Endothelial cell of umbilical vein (primary cell): ENCODE data around the gene C12orf50. TPM values are rescaled to one million over a fixed set of nuclear protein-coding genes. Genes with fewer than 3 reads are reported as not detected.

Experiments used
- BruUV-seq: library from RNA; stranded (reverse); fragments of 400-500 nt; replicated peaks from 2 replicates; lab custom pipeline; 2021; lab: Mats Ljungman, UMichigan
- CTCF ChIA-PET: fragments of 300-600, 350-600 bp; sonication (Branson Sonifier 250); formaldehyde crosslinking; loops from one replicate; lab custom pipeline; 2021; ENCODE audit warnings: antibody characterized with exemption, inconsistent platforms; lab: Charles Lee
- POLR2A ChIA-PET: fragments of 300-600, 350-600 bp; sonication (Branson Sonifier 250); formaldehyde crosslinking; loops from one replicate; lab custom pipeline; 2021; ENCODE audit warnings: antibody characterized with exemption, inconsistent platforms; lab: Charles Lee
- DNase-seq: peaks from one replicate; pipeline ENCODE4 v3.0.0-alpha.2; 2011; ENCODE audit warnings: low read depth, low spot score
- FAIRE-seq: peaks from 2 replicates; lab custom pipeline; 2011; peaks lifted over from hg19 to GRCh38; lab: Jason Lieb, UNC
- H2AFZ ChIP-seq: 2 replicates; pipeline ENCODE4 v1.6.0; 2012; ENCODE audit warnings: low read depth, low read length, control low read depth, inconsistent platforms
- H3K27ac ChIP-seq: 2 replicates; pipeline ENCODE4 v1.5.1; 2011; ENCODE audit warnings: low read depth, mild to moderate bottlenecking, control low read depth, low read length, moderate library complexity; ENCODE audit not compliant: insufficient read depth
- H3K27me3 ChIP-seq, 2 experiments: 2 replicates each; pipeline versions ENCODE4 v1.6.0 to v1.6.1; 2011; ENCODE audit warnings: low read length in 2 of 2, mixed read lengths in 1 of 2; ENCODE audit not compliant: control insufficient read depth in 2 of 2, insufficient read depth in 2 of 2
- H3K36me3 ChIP-seq, 2 experiments: 2 replicates in 1 of 2; 3 replicates in 1 of 2; pipeline ENCODE4 v1.5.1; 2011; ENCODE audit warnings: low read length in 2 of 2, mild to moderate bottlenecking in 1 of 2, moderate library complexity in 1 of 2; ENCODE audit not compliant: control insufficient read depth in 2 of 2, insufficient read depth in 2 of 2; ENCODE audit errors: extremely low read depth in 1 of 2
- H3K4me1 ChIP-seq: 3 replicates; pipeline ENCODE4 v1.5.1; 2011; ENCODE audit warnings: mild to moderate bottlenecking, low read length; ENCODE audit not compliant: control insufficient read depth, insufficient read depth; ENCODE audit errors: extremely low read depth
- H3K4me2 ChIP-seq: 2 replicates; pipeline ENCODE4 v1.6.1; 2011; ENCODE audit warnings: low read length, control low read depth, mixed read lengths; ENCODE audit not compliant: insufficient read depth
- H3K4me3 ChIP-seq, 3 experiments: fragments of 200-600 bp in 1 of 3; sonication (generic), shearing (Covaris generic) in 1 of 3; replicated peaks in 1 of 3; 2 replicates each; pipeline ENCODE4 v1.5.1; 2011 to 2016; ENCODE audit warnings: control low read depth in 3 of 3, low read length in 3 of 3, mild to moderate bottlenecking in 2 of 3, inconsistent platforms in 1 of 3, low read depth in 1 of 3, moderate library complexity in 1 of 3; ENCODE audit not compliant: insufficient read depth in 1 of 3
- H3K79me2 ChIP-seq: 2 replicates; pipeline ENCODE4 v1.6.0; 2012; ENCODE audit warnings: low read length, inconsistent platforms; ENCODE audit not compliant: control insufficient read depth, insufficient read depth
- H3K9ac ChIP-seq: replicated peaks from 2 replicates; pipeline ENCODE3; 2011; ENCODE audit warnings: low read length, control low read depth; ENCODE audit not compliant: insufficient read depth; ENCODE audit errors: extremely low read depth
- H3K9me1 ChIP-seq: replicated peaks from 3 replicates; pipeline ENCODE4 v1.6.0; 2011; ENCODE audit warnings: mild to moderate bottlenecking, low read length; ENCODE audit not compliant: control insufficient read depth, insufficient read depth; ENCODE audit errors: extremely low read depth
- H3K9me3 ChIP-seq: replicated peaks from 2 replicates; pipeline ENCODE4 v1.5.1; 2012; ENCODE audit warnings: low read length, inconsistent platforms; ENCODE audit not compliant: control insufficient read depth, insufficient read depth
- H4K20me1 ChIP-seq: replicated peaks from 2 replicates; pipeline ENCODE3; 2011; ENCODE audit warnings: mild to moderate bottlenecking, low read length; ENCODE audit not compliant: control insufficient read depth, insufficient read depth; ENCODE audit errors: extremely low read depth
- EZH2 ChIP-seq: IDR thresholded peaks from 2 replicates; pipeline ENCODE4 v1.6.1; 2012; ENCODE audit warnings: borderline replicate concordance, low read depth, mild to moderate bottlenecking, moderate library complexity, low read length, inconsistent platforms; ENCODE audit not compliant: severe bottlenecking
- FOS ChIP-seq: IDR thresholded peaks from 2 replicates; pipeline ENCODE4 v1.6.1; 2011; ENCODE audit warnings: mild to moderate bottlenecking, low read length, moderate library complexity, borderline replicate concordance; ENCODE audit not compliant: insufficient read depth
- GATA2 ChIP-seq: IDR thresholded peaks from 2 replicates; pipeline ENCODE4 v1.7.0; 2011; ENCODE audit warnings: low read depth, mild to moderate bottlenecking, moderate library complexity, mixed read lengths, low read length; ENCODE audit not compliant: insufficient read length, insufficient read depth
- JUN ChIP-seq: IDR thresholded peaks from 2 replicates; pipeline ENCODE4 v1.6.1; 2011; ENCODE audit warnings: borderline replicate concordance, low read depth; ENCODE audit not compliant: insufficient read length, insufficient read depth
- MYC ChIP-seq: IDR thresholded peaks from one replicate; pipeline ENCODE4 v1.6.1; 2011; ENCODE audit warnings: mild to moderate bottlenecking, low read depth, low read length
- POLR2A ChIP-seq: IDR thresholded peaks from 2 replicates; pipeline ENCODE4 v1.6.1; 2012; ENCODE audit warnings: low read depth, mild to moderate bottlenecking, control low read depth, low read length
- POLR2AphosphoS5 ChIP-seq: IDR thresholded peaks from 2 replicates; pipeline ENCODE4 v1.6.1; 2012; ENCODE audit warnings: low read depth, mild to moderate bottlenecking, control low read depth, low read length, moderate library complexity; ENCODE audit not compliant: insufficient read depth
- dilution Hi-C: fragments of 300-500 bp; cut with MboI; formaldehyde crosslinking; loops from one replicate; pipeline ENCODE4 v1.15.0; 2019; ENCODE audit warnings: low sequenced_read_pairs; ENCODE audit not compliant: extremely low pct_ligation_motif_present
- intact Hi-C: fragments of 100-400 bp; cut with micrococcal nuclease; formaldehyde crosslinking; loops from one replicate; pipeline ENCODE4 v1.10.0; 2022
- polyA plus RNA-seq, 4 experiments: library from polyadenylated mRNA; depleted of rRNA in 3 of 4; stranded (reverse) in 3 of 4; unstranded in 1 of 4; fragments of >200 nt; gene quantifications; 2 replicates each; pipeline versions ENCODE4 v1.2.1 to v1.2.3, GENCODE V29; 2011 to 2012; ENCODE audit warnings: missing spikeins in 1 of 4
- total RNA-seq: library from RNA; stranded (reverse); gene quantifications from 2 replicates; pipeline ENCODE4 v1.2.3, GENCODE V29; 2021
- TF ChIP-seq, protein P1 (sequence below): IDR thresholded peaks from 2 replicates; pipeline ENCODE4 v1.6.1; 2011; ENCODE audit not compliant: insufficient read depth, insufficient read length
- TF ChIP-seq, protein P2 (sequence below), 2 donors: IDR thresholded peaks; 1 replicate in 1 of 2; 2 replicates in 1 of 2; pipeline ENCODE4 v1.5.1; 2011; ENCODE audit warnings: low read length in 2 of 2, mild to moderate bottlenecking in 2 of 2, moderate library complexity in 2 of 2, control low read depth in 1 of 2, inconsistent platforms in 1 of 2, low read depth in 1 of 2; ENCODE audit not compliant: insufficient read depth in 1 of 2; ENCODE audit errors: extremely low read depth in 1 of 2

The C12orf50 gene
- total and polyA plus RNA-seq, 2 donors (not counting 3 experiments of a cell fraction or from before 2014, with no cell fraction given) = 0.31 TPM; not detected in 1

DNA sequence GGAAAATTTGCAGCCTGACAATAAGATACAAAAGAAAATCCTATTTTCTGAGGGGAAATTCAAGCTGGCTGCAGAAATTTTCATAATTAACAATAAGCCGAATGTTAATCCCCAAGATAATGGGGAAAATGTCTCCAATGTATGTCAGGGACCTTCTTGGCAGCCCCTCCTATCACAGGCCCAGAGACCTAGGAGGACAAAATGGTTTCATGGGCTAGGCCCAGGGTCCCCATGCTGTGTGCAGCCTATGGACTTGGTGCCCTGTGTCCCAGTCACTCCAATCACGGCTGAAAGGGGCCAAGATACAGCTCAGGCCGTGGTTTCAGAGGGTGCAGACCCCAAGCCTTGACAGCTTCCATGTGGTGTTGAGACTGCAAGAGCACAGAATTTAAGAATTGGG lies 11.2 kb downstream of the C12orf50 start:
- CTCF ChIA-PET = no interaction called here
- H4K20me1 ChIP-seq = no peaks in the 10 kb centered on the region
- dilution Hi-C loops = no loop called here
- no peaks in the 10 kb centered on the region for H3K9me3 ChIP-seq
- POLR2A ChIA-PET = no interaction called here
- H3K4me3 ChIP-seq = no peak overlapping the region
- H3K4me1 ChIP-seq = no peaks in the 10 kb centered on the region
- DNase-seq (no peak), FAIRE-seq (no peak)
- H3K27me3 ChIP-seq = no peaks in the 10 kb centered on the region
- TF ChIP-seq POLR2A (no peak), FOS (no peak), MYC (no peak), EZH2 (no peak), GATA2 (no peak), POLR2AphosphoS5 (no peak), JUN (no peak)
- TF ChIP-seq, protein P1, sequence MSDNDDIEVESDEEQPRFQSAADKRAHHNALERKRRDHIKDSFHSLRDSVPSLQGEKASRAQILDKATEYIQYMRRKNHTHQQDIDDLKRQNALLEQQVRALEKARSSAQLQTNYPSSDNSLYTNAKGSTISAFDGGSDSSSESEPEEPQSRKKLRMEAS = no peak
- TF ChIP-seq, protein P2, sequence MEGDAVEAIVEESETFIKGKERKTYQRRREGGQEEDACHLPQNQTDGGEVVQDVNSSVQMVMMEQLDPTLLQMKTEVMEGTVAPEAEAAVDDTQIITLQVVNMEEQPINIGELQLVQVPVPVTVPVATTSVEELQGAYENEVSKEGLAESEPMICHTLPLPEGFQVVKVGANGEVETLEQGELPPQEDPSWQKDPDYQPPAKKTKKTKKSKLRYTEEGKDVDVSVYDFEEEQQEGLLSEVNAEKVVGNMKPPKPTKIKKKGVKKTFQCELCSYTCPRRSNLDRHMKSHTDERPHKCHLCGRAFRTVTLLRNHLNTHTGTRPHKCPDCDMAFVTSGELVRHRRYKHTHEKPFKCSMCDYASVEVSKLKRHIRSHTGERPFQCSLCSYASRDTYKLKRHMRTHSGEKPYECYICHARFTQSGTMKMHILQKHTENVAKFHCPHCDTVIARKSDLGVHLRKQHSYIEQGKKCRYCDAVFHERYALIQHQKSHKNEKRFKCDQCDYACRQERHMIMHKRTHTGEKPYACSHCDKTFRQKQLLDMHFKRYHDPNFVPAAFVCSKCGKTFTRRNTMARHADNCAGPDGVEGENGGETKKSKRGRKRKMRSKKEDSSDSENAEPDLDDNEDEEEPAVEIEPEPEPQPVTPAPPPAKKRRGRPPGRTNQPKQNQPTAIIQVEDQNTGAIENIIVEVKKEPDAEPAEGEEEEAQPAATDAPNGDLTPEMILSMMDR (IDR thresholded peaks at IDR 0.05; ENCODE audit: extremely low read depth in 1 of 2, insufficient read depth in 1 of 2, low read depth in 1 of 2, low read length in 2 of 2) = no peak
- H3K27ac ChIP-seq = no peak overlapping the region
- no peak overlapping the region for H3K4me2 ChIP-seq
- no peaks in the 10 kb centered on the region for H3K79me2 ChIP-seq
- BruUV-seq = no TSS peak
- H3K9ac ChIP-seq = no peak overlapping the region
- no peaks in the 10 kb centered on the region for H3K36me3 ChIP-seq
- H3K9me1 ChIP-seq = no peaks in the 10 kb centered on the region
- H2AFZ ChIP-seq = no peak overlapping the region
- intact Hi-C loops = no loop called here
